ENCODE measurements around the gene PKNOX2.

The PKNOX2 gene

DNA sequence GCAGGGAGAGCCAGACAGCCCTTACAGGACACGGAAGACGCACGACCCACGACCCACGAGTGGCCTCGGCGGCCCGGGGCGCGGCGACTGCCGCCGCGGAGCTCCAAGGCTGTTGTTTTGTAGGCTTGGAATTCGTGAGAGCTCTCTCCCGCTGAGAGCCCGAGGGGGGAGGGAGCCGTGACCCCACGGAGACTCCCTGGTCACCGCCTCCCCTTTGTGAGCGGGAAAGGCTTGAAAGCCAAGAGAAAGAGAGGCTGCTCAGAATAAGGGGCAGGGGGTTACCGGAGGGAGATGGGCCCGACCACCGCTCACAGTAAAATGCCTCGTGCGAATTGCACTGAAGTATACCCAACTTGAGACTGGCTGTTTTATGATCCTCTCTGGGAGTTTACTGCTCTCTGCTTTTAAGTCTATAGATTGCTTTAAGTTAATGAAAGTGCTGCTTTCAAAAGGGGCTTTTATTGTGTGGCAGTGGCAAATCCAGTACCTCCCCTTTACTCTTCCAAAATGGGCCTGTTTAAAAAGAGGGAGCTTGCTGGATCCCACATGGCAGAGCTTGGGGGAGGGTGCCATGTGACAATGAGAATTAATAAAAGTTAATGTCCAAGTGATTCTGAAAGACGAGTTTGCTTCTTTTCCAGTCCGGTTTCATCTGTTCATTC lies 2.9 kb downstream of the PKNOX2 start:
- TF ChIP-seq, protein P1, sequence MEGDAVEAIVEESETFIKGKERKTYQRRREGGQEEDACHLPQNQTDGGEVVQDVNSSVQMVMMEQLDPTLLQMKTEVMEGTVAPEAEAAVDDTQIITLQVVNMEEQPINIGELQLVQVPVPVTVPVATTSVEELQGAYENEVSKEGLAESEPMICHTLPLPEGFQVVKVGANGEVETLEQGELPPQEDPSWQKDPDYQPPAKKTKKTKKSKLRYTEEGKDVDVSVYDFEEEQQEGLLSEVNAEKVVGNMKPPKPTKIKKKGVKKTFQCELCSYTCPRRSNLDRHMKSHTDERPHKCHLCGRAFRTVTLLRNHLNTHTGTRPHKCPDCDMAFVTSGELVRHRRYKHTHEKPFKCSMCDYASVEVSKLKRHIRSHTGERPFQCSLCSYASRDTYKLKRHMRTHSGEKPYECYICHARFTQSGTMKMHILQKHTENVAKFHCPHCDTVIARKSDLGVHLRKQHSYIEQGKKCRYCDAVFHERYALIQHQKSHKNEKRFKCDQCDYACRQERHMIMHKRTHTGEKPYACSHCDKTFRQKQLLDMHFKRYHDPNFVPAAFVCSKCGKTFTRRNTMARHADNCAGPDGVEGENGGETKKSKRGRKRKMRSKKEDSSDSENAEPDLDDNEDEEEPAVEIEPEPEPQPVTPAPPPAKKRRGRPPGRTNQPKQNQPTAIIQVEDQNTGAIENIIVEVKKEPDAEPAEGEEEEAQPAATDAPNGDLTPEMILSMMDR (IDR thresholded peaks at IDR 0.05; ENCODE audit: low read depth, low read length, missing control alignments), result no peak
- no peak overlapping the region for H3K4me3 ChIP-seq (replicated peaks; ENCODE audit: low read depth, low read length)
- DNase-seq (ENCODE audit: extremely low read depth, low read depth), result no peak

DNA sequence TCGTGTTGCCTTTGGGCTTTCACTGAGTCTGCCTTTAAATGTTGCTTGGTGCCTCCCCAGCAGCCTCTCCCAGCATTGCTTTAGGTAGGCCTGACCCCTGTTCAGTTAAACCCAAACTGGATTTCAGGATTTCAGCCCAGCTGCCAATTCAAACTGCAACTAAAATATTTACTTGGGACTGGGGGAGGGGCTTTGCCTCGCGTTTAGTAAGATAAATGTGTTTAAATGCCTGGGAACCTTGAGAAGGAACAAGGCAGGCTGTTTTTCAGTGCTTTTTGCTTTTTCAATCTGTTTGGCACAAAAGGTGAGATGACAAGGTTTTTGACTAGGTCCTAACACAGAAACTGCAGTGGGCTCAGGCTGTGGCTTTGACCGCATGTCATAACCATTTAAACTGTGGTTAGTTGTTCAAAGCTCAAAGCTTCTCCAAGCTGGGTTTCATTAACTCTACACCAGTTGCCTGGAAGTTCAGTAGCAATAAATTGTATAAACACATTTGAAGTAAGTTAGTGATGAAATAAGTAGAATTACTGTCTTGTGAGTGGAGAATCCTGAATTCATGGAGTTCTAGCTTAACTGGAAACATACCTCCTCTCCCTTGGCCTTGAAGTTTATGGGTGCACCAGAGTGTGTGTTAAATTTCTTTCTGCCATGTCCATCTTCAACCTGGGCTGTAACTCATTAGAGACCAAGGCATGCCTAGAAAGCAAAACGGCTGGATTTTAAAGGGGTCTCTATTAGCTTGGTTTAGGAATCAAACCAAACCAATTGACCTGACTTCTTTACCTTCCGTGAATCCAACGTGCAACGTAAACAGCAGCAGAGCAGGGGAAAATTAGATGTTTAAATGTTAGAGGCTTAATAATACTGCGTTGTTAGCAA lies 3.6 kb downstream of the PKNOX2 start:
- TF ChIP-seq, protein P1 (IDR thresholded peaks at IDR 0.05; ENCODE audit: low read depth, low read length, missing control alignments), result no peak
- DNase-seq (ENCODE audit: extremely low read depth, low read depth), result peak; percentile 83
- H3K4me3 ChIP-seq (replicated peaks; ENCODE audit: low read depth, low read length), result no peak overlapping the region

DNA sequence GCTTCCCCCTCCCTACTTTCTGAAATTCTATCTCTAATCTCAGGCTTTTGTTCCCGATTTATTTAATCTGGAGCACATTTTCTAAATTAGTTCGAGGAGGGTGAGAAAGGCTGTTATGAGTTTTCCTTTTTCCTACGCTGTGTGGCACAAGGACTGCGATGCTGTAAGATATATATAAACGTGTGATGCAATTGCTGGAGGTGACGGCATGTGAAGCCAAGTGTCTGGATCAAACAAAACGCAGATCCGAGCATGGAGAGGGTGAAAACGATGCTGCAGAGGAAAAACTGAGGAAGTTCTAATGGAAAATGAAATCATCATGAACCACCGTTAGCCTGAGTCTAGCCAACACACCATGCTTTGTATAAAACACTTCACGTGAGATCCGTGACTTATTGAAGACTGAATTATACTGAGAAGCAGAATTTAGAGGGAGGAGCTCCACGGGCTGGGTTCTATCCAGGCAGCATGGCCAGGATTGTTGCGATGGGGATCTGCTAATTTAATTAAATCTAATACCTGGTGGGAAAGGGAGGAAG lies 4.4 kb downstream of the PKNOX2 start:
- no peak for DNase-seq (ENCODE audit: extremely low read depth, low read depth)
- H3K4me3 ChIP-seq (replicated peaks; ENCODE audit: low read depth, low read length), result no peak overlapping the region
- TF ChIP-seq, protein P1 (IDR thresholded peaks at IDR 0.05; ENCODE audit: low read depth, low read length, missing control alignments), result no peak

DNA sequence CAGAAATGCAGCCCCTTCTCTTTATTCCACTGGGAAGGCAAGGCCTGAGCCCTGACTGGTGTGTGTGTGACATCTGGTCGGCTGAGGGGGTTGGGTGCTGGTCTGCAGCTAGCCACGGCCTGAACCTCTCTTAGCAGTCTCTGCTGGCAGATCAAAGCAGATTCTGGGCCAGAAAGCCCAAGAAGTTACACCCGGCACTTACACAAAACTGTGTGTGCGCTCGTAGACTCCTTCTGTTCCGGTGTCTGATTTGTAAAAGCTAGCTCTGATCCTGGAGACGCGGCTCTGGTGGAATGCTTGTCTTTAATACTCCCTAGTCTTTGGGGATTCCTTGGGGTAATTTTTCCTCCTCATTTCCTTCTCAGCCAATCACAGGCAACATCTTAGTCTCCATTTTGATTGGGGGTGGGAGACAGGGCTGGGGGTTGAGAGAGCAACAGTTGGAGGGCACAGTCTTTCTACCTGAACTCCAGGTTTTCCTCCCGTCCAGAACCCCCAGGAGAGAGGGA lies 5.5 kb downstream of the PKNOX2 start:
- H3K4me3 ChIP-seq (replicated peaks; ENCODE audit: low read depth, low read length), result no peak overlapping the region
- TF ChIP-seq, protein P1 (IDR thresholded peaks at IDR 0.05; ENCODE audit: low read depth, low read length, missing control alignments), result no peak
- DNase-seq (ENCODE audit: extremely low read depth, low read depth), result no peak

DNA sequence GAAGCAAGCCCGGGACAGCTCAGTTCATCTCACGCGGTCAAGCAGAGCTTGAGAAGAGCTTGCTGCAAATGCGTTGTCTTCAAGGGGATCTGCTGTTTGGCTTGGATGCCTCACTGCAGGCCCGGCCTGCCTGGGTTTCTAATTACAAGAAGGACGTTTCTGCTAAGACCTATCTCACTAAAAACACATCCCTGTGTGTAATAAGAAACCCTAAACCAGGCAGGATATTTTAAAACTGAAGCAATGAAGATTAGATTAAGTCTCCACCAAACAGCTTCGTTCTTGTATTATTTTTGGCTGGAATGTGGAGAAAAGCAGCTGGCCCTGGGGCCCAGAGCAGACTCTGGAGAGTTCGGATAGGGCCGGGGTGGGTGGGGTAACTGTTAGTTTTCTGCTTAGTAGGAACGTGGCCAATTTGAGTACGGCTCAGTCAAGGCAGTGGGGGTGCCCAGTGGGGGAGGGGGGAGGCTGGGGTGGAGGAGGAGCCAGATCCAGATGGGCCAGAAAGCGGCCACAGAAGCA lies 6.0 kb downstream of the PKNOX2 start:
- TF ChIP-seq, protein P1 (IDR thresholded peaks at IDR 0.05; ENCODE audit: low read depth, low read length, missing control alignments), result no peak
- DNase-seq (ENCODE audit: extremely low read depth, low read depth), result no peak
- no peak overlapping the region for H3K4me3 ChIP-seq (replicated peaks; ENCODE audit: low read depth, low read length)

DNA sequence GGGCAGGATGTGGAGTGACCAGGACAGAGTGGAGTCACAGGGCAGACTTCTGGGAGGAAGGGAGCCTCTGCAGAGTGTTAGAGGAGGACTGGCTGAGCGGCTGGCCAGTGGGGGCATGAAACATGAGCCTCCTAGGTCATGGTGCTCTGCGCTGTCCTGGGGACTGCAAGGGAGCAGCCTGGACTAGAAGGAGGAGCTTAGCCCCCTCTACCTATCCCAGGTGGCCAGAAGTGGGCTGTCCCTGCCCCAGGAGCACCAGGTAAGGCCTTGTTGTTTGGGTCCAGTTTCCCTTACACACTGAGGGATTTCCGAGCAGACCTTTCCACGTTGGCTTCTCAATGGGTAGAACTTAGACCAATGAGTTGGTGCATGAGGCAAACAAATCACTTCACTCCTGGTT lies 7.4 kb downstream of the PKNOX2 start:
- no peak for DNase-seq (ENCODE audit: extremely low read depth, low read depth)
- TF ChIP-seq, protein P1 (IDR thresholded peaks at IDR 0.05; ENCODE audit: low read depth, low read length, missing control alignments), result no peak
- H3K4me3 ChIP-seq (replicated peaks; ENCODE audit: low read depth, low read length), result no peak overlapping the region

All from HFF-Myc (cell line).